Vagina (tissue), 2 donors: ENCODE data around the gene STK10.

Source experiments
- CTCF ChIP-seq, 3 experiments: fragments of 450-650 bp in 2 of 3; fragments of 200-600 bp in 1 of 3; sonication (generic) in 1 of 3; IDR thresholded peaks; one replicate each; pipeline ENCODE4 v1.5.1; 2017 to 2019; ENCODE audit warnings: antibody characterized with exemption in 3 of 3, mild to moderate bottlenecking in 2 of 3, moderate library complexity in 2 of 3
- POLR2A ChIP-seq, 2 donors: fragments of 450-650 bp; IDR thresholded peaks; one replicate each; pipeline ENCODE4 v1.6.1; 2017; ENCODE audit warnings: antibody characterized with exemption in 2 of 2, mild to moderate bottlenecking in 2 of 2, moderate library complexity in 2 of 2
- POLR2AphosphoS5 ChIP-seq, 2 donors: sonication (generic); formaldehyde crosslinking; IDR thresholded peaks; one replicate each; pipeline ENCODE4 v1.9.0; 2017; ENCODE audit warnings: antibody characterized with exemption in 2 of 2, mild to moderate bottlenecking in 2 of 2, low read depth in 1 of 2; ENCODE audit not compliant: insufficient read depth in 1 of 2

- TF ChIP-seq POLR2A (IDR thresholded peaks at IDR 0.05) = no peak
- no peak for TF ChIP-seq POLR2AphosphoS5 (IDR thresholded peaks at IDR 0.05; ENCODE audit: insufficient read depth in 1 of 2, low read depth in 1 of 2)
- TF ChIP-seq CTCF (IDR thresholded peaks at IDR 0.05) = no peak
These were observed 11.4 kb upstream of the STK10 start for GRCh38 chr5:172199446-172199845.
